ENCODE measurements around the gene UNC5C. TPM values are rescaled to one million over a fixed set of nuclear protein-coding genes. Genes with fewer than 3 reads are reported as not detected.

The UNC5C gene
- polyA plus RNA-seq, 1 of the 3 experiments (the other 2 are of a cell fraction): 3.3 TPM

DNA sequence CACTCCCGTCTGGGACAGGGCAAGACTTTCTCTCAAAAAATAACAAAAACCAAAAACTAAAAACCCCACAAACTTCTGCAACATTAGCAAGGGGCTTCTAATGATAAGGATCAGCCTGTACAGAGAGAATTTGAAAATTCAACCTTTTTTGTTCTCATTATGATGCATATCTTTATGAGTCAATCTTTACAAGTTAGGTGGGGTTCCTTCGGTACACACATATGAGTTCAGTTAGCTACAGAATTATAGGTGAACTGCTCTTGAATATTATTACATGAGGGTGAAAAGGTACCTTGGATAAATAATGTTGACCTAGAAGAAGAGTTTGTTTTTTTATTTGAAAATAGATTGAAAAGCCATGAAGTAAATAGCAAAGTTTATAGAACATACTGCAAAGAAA is 252.7 kb downstream of the UNC5C start (continued):
- TF ChIP-seq, protein P1, sequence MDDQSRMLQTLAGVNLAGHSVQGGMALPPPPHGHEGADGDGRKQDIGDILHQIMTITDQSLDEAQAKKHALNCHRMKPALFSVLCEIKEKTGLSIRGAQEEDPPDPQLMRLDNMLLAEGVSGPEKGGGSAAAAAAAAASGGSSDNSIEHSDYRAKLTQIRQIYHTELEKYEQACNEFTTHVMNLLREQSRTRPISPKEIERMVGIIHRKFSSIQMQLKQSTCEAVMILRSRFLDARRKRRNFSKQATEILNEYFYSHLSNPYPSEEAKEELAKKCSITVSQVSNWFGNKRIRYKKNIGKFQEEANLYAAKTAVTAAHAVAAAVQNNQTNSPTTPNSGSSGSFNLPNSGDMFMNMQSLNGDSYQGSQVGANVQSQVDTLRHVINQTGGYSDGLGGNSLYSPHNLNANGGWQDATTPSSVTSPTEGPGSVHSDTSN (IDR thresholded peaks at IDR 0.05): no peak
- TF ChIP-seq CHD2 (IDR thresholded peaks at IDR 0.05; ENCODE audit: low read length, partially characterized antibody) (no peak), MEF2A (IDR thresholded peaks at IDR 0.05; ENCODE audit: borderline replicate concordance, low read depth) (no peak), TAF1 (IDR thresholded peaks at IDR 0.05; ENCODE audit: borderline replicate concordance, low read depth, low read length) (no peak)

GRCh38 chr4:95295157-95295556 is 253.6 kb downstream of the UNC5C start:
- Histone ChIP-seq H3K4me1 (ENCODE audit: control insufficient read depth in 1 of 2, insufficient read depth in 2 of 2, low read depth in 1 of 2, low read length in 1 of 2) (no peaks in the 10 kb centered on the region; a peak in 1 of 4 replicates), H3K4me2 (no peak overlapping the region), H3K9me2 (no peaks in the 10 kb centered on the region), H4K20me1 (ENCODE audit: insufficient read depth) (no peaks in the 10 kb centered on the region), H3K27me3 (ENCODE audit: insufficient read depth) (no peaks in the 10 kb centered on the region), H3K9me3 (no peaks in the 10 kb centered on the region), H2AFZ (ENCODE audit: low read depth) (no peak overlapping the region), H3K9ac (no peak overlapping the region), H3K36me3 (replicated peaks in 1 of 2; ENCODE audit: control insufficient read depth in 1 of 2, insufficient read depth in 2 of 2, low read length in 1 of 2) (peaks cover 3 to 22% of the 10 kb centered on the region in 2 experiments), H3K79me2 (ENCODE audit: insufficient read depth) (no peaks in the 10 kb centered on the region), H3K4me3 (ENCODE audit: low read depth in 2 of 2, low read length in 1 of 2) (no peak overlapping the region), H3K27ac (ENCODE audit: low read depth in 2 of 2, low read length in 1 of 2) (peak overlapping the region in 1 of 2 experiments; percentile 9; a peak in 1 of 4 replicates), H3F3A (replicated peaks; ENCODE audit: insufficient read depth) (no peaks in the 10 kb centered on the region)
- DNase-seq: no peak
- 93% methylated on average over 1 of the region's 1 CpG for WGBS (ENCODE audit: low lambda C conversion rate)
- ChIA-PET CTCF (interaction anchor here (1.9 kb wide), 1 partner anchor 68 kb away, joined by 4 read pairs; no protein-coding TSS in a partner anchor), POLR2A (no interaction called here)
- TF ChIP-seq GATA2 (CRISPR knock-in tag; IDR thresholded peaks at IDR 0.05) (no peak), EZH2phosphoT487 (IDR thresholded peaks at IDR 0.05; ENCODE audit: borderline replicate concordance, low read depth) (no peak), RXRA (IDR thresholded peaks at IDR 0.05; ENCODE audit: borderline replicate concordance, low read depth) (no peak), ZBTB33 (IDR thresholded peaks at IDR 0.05; ENCODE audit: borderline replicate concordance, low read depth) (no peak), MXI1 (IDR thresholded peaks at IDR 0.05; ENCODE audit: low read depth, low read length) (no peak), REST (IDR thresholded peaks at IDR 0.05; ENCODE audit: low read depth, low read length) (no peak), SMC3 (IDR thresholded peaks at IDR 0.05; ENCODE audit: low read depth, low read length) (no peak), NFIC (IDR thresholded peaks at IDR 0.05; ENCODE audit: borderline replicate concordance) (no peak), RFX5 (IDR thresholded peaks at IDR 0.05; ENCODE audit: low read length) (no peak), SIN3A (IDR thresholded peaks at IDR 0.05; ENCODE audit: borderline replicate concordance, low read depth, low read length) (no peak), TEAD4 (IDR thresholded peaks at IDR 0.05; ENCODE audit: borderline replicate concordance, insufficient read depth) (no peak), POLR2AphosphoS5 (IDR thresholded peaks at IDR 0.05; ENCODE audit: low read depth, low read length) (no peak), EP300 (IDR thresholded peaks at IDR 0.05; ENCODE audit: borderline replicate concordance in 1 of 2, low read depth in 1 of 2, low read length in 1 of 2) (no peak)
- TF ChIP-seq, protein P1 (IDR thresholded peaks at IDR 0.05): no peak
